ENCODE measurements around the gene PLXNA2.

Gene PLXNA2

GRCh38 chr1:208036106-208036808, 207.9 kb downstream of the PLXNA2 start:
- DNase-seq, result no peak

DNA sequence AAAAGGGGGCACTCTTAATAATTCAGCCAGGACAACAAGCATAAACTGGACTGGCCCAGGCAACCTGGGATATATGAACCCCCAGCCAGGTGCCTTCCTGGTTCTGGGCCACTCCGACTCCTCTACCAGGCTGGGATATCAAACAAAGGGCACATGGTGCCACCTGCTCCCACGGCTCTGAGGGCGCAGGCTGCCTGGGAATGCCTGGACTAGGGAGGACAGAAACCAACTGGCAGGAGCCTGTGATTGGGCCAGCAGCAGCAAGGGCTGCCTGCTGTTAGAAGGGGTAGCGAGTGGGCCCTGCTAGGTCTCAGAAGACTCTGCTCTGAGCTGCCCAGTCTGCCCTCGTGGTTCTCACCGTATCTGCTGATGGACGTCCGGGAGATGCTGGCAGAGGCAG, 210.0 kb downstream of the PLXNA2 start:
- no peak for DNase-seq

DNA sequence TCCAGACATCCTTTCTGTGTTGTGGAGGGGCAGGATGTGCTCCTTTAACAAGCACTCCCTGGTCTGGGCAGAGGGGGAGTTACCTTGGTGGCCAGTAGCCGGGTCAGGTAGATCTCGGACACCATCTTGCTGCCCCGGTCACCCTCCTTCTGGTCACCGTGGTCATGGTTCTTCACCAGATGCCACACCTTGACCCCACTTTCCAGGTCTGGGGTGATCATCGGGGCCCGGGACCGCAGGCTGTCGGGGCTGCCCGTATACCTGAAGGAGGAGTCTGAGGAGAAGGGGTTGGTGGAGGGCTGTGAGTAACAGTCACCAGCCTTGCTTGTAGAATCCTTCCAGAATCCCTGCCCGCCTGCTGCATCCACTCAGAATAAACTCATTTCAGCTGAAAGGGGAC, 210.9 kb downstream of the PLXNA2 start:
- DNase-seq, result no peak

DNA sequence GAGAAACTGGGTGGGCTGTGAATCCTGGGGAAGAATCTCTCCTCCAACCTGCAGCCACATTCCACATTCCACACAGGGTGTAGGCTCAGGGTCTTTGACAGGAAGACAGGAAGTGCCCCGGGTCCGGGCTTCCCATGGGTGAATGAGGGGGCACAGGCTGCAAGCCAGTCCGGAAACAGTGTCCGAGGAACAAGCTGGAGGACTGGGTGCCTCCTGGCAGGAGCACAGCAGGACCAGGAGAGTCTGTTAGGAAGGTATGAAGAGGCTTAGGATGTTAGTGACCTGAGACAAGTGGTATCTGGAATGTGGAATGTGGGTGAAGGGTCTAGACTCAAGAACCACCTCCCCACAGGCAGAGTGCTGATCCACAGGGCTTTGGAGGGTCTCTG, 212.3 kb downstream of the PLXNA2 start:
- DNase-seq, result no peak

GRCh38 chr1:208031316-208031931, 212.8 kb downstream of the PLXNA2 start:
- no peak for DNase-seq

DNA sequence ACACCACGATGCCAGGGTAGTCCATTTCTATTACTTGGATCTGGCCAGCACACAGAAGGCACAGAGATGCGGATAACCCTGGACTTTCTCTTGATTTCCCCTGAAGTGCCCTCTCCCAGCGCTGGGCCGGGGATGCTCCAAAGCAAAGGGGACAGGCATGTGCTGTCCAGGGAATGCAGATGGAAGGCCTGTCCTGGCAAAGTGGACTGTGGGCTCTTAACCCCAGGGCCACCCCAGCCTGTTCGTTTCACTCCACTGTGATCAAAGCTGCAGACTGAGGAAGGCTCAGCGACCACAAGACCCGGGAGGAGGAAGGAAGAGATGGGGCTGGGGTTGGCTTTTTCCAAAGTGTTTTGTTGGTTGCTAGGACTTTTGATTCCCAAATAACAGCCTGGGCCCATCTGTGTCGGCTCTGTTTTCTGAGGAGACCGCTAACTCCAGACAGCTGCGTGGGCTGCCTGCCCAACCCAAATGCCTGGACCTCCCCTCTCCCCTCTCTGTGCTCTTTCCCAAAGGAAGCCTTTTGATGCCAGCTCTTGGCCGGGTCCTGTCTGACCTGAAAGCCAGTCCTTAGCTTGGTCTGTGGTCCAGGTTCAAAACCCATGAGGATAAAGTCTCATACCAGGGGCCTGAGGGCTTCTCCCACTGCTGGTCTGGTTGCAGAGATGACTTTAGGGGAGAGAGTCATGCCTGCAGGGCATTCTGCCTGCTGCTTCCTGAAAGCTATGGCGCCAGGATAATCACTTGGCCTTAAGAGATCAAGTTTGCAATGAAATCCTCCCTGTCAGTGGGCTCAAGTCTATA, 213.7 kb downstream of the PLXNA2 start:
- DNase-seq, result no peak

- DNase-seq, result no peak
Measured at GRCh38 chr1:208029381-208030287, 214.6 kb downstream of the PLXNA2 start.

- no peak for DNase-seq
Measured at GRCh38 chr1:208028526-208028925, 215.7 kb downstream of the PLXNA2 start.

- DNase-seq, result no peak
Measured at GRCh38 chr1:208027861-208028260, 216.3 kb downstream of the PLXNA2 start.

GRCh38 chr1:208026880-208027438, 217.2 kb downstream of the PLXNA2 start:
- no peak for DNase-seq

GRCh38 chr1:208025031-208025430, 219.2 kb downstream of the PLXNA2 start:
- DNase-seq, result no peak

DNA sequence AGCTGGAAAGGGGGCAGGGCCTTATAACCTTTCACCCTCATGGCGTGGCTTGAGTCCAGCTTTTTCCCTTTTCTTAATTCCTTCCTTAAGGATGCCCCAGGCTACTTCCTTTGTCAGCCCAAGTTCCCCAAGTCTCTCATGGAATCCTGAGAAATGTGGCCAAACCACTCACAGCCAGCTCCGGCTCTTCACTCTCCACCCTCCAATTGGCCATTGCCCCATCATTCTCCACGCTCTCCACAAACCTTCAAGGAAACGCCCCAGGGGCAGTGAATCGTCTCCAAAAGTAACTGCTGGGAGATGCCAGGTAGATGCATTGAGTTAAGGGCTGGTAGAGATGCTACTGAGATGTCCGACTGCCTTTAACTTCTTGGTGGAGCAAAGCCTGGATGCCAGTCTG, 219.8 kb downstream of the PLXNA2 start:
- no peak for DNase-seq

DNA sequence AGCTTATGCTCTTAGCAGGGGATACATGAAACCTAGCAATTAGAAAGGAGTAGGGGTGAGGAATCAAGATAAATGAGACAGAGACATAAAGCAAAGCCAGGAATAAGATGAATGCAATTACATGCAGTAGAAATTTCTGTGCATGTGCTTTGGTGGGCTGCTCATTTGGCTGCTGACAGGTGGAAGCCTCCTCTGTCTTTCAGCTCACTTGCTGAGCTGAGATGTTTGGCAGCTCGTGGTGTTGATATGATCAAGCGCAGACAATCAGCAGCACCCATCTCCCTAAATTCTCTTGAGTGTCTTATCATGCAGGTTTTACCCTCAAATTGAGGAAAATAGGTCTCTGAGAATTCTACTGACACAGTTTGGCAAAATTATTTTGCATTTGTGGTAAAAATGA, 224.9 kb downstream of the PLXNA2 start:
- DNase-seq, result no peak

DNA sequence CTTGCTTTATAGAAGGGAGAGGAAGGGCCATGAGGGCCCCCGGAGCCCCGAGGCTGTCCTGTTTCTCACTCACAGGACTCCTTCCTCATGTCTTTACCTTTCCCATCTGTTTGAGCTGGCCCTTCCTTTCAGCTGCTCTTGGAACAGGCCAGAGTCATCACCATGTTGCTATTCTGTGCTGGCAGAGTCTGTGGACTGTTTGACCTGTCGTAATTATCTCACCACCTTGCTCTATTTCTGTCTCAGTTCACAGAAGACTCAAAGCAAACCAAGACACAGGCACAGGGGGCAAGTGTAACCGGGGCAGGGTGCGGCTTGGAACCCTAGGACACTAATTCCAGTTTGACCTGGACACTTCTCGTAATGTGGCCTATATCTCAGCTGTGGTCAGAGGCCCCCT, 228.9 kb downstream of the PLXNA2 start:
- DNase-seq, result no peak

- no peak for DNase-seq
Measured at GRCh38 chr1:208013210-208013609, 231.0 kb downstream of the PLXNA2 start.

DNA sequence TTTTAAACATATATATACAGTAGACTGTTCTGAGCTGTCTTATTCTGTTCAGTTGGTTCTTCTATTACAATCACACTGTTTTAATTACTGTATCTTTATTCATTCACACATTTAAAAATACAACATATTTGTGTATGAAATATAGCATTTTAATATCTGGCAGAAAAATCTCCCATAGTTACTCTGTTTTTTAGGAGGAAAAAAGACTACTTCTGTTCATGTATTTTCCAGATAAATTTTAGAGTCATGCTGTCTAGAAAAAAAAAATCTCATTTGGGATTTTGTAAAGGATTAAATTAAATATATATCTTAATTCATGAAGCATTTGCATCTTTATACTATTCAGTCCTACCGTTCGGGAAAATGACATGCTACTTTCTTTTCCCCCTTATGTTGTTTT, 231.5 kb downstream of the PLXNA2 start:
- DNase-seq, result no peak

- DNase-seq, result no peak
Measured at GRCh38 chr1:208010487-208011071, 233.6 kb downstream of the PLXNA2 start.

GRCh38 chr1:208009706-208010444, 234.3 kb downstream of the PLXNA2 start:
- DNase-seq, result no peak

DNA sequence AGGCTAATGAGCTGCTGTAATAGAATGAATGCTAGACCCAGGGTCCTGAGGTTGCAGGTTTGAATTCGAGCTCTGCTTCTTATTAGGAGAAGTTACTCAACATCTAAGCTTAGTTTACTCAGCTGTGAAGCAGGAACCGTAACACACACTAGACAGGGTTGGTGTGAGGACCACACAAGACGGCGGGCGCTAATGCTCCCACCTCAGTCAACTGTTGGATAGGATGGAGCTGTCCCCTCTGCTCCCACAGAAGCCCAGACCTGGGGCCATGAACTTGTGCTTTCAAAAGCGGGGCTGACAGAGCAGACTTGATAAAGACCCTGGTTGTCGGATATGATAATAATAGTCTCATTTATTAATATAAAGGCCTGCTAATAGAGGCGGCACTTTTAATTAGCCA, 234.9 kb downstream of the PLXNA2 start:
- DNase-seq, result no peak

DNA sequence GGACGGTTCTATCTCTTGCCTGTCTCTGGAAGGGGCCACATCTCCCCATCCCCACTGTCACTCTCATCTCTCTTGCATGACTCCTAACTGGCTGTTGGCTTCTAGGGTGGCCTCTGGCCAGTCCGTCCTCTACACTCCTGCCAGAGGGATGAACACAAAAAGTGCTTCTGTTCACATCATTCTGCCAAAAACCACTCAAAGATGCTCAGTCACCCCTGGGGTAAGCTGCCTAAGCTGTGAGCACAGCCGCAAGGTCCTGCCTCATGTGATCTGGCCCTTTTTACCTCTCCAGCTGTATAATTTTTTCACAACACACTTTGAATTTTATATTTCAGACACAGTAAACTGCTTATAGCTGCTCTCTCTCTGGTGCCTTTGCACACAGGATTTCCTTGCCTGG, 235.7 kb downstream of the PLXNA2 start:
- no peak for DNase-seq

DNA sequence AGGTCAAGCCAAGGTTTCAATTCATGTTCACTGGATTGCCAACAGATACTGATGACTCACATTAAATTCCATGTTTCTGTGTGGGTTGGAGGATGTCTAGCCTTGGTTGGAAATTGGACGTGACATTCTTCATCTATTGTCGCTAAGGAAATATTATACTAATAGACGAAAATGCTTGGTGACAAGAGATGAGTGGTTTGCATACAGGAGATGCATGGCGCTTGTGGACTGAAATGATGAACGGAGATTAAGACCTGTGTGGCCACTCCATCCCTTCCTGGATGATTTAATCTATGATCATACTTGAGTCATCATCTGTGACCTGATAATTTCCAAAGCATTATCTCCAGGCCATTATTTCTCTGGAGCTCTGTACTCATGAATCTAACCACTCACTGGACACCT, 236.2 kb downstream of the PLXNA2 start:
- no peak for DNase-seq
